ENCODE results near the gene TAOK2.

TAOK2 gene

DNA sequence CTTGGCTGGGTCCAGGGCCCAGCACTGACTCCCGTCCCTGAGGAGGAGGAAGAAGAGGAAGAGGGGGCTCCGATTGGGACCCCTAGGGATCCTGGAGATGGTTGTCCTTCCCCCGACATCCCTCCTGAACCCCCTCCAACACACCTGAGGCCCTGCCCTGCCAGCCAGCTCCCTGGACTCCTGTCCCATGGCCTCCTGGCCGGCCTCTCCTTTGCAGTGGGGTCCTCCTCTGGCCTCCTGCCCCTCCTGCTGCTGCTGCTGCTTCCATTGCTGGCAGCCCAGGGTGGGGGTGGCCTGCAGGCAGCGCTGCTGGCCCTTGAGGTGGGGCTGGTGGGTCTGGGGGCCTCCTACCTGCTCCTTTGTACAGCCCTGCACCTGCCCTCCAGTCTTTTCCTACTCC is 13.3 kb downstream of the TAOK2 start:
- no peak for DNase-seq (ENCODE audit: low read depth in 2 of 3, low spot score in 2 of 3)

DNA sequence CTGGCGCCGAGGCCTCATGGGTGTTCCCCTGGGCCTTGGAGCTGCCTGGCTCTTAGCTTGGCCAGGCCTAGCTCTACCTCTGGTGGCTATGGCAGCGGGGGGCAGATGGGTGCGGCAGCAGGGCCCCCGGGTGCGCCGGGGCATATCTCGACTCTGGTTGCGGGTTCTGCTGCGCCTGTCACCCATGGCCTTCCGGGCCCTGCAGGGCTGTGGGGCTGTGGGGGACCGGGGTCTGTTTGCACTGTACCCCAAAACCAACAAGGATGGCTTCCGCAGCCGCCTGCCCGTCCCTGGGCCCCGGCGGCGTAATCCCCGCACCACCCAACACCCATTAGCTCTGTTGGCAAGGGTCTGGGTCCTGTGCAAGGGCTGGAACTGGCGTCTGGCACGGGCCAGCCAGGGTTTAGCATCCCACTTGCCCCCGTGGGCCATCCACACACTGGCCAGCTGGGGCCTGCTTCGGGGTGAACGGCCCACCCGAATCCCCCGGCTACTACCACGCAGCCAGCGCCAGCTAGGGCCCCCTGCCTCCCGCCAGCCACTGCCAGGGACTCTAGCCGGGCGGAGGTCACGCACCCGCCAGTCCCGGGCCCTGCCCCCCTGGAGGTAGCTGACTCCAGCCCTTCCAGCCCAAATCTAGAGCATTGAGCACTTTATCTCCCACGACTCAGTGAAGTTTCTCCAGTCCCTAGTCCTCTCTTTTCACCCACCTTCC is 13.9 kb downstream of the TAOK2 start:
- no peak for DNase-seq (ENCODE audit: low read depth in 2 of 3, low spot score in 2 of 3)

DNA sequence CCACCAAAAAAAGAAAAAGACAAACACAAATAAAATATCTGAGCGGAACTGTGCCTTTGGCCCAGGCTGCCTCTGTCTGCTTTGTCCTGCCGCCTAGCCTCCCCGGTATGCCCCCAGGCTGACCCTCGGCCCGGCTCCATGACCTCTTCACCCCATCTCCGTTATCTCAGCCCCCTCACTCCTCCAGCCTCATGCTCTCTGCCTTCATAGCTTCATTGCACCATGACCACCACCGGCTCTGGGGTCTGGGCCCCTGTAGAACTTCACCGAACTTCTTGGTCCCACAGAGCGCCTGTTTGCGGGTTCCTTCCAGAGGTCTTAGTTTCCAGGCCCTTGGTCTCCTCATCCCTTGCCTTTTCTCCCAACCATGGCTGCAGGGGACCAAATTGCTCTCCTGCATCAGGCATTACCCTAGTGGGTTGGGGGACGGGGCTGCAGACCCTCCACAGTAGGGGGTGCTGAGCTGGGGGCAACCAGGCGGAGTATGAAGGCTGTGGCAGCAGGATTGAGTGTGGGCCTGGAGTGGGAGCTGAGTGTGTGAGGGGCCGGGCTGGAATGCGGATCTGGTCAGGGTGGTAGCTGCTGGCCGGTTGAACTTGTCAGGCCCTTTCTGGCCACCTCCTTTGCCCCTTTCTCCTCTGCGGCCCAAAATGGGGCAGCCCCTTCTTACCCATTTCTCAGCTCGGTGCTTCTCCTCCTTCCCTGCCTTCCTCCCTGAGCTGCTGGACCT is 14.8 kb downstream of the TAOK2 start:
- DNase-seq (ENCODE audit: low read depth in 2 of 3, low spot score in 2 of 3): no peak

DNA sequence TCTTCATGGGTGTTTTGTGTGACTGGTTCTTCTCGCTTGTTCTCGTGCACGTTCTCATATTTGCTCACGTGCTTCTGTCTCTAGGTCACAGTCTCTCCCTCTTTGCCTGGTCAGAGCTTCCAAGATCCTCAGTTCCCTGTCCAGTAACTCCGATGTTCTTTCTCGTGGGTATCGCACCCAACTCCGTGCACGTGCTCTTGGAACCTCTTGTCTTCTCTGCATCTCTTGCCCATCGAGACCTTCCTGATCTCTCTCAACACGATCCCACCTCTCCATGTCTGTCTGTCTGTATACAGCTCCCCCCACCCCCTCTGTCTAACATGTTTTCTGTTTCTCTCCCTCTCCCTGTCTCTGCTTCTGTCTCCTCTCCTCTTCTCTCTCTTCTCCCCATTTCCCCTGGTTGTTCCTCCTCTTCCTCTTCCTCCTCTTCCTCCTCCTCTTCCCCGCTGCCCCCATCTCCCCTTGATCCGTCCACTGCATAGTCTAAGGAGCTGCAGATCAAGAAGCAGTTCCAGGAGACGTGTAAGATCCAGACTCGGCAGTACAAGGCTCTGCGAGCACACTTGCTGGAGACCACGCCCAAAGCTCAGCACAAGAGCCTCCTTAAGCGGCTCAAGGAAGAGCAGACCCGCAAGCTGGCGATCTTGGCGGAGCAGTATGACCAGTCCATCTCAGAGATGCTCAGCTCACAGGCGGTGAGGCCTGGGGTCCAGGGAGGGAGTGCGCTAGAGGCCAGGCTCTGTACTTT is 15.6 kb downstream of the TAOK2 start:
- no peak for DNase-seq (ENCODE audit: low read depth in 2 of 3, low spot score in 2 of 3)

DNA sequence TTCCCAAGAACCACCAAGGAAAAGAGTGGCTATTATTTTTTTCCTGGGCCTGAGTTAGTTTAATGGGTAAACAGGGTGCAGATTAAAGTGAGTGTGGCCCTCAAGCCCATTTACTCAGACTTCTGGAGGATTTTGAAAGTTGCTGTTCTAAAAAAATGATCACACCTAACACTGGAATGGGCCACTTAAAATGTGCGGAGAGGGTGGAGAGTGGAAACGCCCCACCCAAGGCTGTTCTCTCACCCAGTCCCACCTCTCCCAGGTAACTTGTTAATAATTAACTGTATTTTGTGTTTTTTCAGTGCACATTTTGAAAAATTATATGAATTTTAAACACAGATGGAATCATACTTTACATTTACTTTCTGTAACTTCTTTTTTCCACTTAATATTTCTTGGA is 16.4 kb downstream of the TAOK2 start:
- DNase-seq (ENCODE audit: low read depth in 2 of 3, low spot score in 2 of 3): no peak

DNA sequence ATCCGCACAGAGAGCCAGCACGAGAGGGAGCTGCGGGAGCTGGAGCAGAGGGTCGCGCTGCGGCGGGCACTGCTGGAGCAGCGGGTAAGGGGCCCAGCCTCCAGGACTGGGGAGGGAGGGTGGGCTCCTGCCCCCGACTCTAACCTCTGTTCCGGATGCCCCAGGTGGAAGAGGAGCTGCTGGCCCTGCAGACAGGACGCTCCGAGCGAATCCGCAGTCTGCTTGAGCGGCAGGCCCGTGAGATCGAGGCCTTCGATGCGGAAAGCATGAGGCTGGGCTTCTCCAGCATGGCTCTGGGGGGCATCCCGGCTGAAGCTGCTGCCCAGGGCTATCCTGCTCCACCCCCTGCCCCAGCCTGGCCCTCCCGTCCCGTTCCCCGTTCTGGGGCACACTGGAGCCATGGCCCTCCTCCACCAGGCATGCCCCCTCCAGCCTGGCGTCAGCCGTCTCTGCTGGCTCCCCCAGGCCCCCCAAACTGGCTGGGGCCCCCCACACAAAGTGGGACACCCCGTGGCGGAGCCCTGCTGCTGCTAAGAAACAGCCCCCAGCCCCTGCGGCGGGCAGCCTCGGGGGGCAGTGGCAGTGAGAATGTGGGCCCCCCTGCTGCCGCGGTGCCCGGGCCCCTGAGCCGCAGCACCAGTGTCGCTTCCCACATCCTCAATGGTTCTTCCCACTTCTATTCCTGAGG is 17.4 kb downstream of the TAOK2 start:
- no peak for DNase-seq (ENCODE audit: low read depth in 2 of 3, low spot score in 2 of 3)

DNA sequence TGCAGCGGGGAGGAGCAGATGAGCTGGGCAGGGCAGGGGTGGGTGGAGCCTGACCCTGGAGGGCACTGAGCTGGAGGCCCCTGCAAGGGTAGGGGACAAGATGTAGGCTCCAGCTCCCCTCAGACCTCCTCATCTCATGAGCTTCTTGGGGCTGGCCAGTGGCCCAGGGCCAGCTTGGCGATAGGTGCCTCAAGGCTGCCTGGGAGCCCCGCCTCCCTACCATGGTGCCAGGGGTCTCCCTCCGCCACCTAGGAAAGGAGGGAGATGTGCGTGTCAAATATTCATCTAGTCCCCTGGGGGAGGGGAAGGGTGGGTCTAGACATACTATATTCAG is 17.9 kb downstream of the TAOK2 start:
- no peak for DNase-seq (ENCODE audit: low read depth in 2 of 3, low spot score in 2 of 3)

DNA sequence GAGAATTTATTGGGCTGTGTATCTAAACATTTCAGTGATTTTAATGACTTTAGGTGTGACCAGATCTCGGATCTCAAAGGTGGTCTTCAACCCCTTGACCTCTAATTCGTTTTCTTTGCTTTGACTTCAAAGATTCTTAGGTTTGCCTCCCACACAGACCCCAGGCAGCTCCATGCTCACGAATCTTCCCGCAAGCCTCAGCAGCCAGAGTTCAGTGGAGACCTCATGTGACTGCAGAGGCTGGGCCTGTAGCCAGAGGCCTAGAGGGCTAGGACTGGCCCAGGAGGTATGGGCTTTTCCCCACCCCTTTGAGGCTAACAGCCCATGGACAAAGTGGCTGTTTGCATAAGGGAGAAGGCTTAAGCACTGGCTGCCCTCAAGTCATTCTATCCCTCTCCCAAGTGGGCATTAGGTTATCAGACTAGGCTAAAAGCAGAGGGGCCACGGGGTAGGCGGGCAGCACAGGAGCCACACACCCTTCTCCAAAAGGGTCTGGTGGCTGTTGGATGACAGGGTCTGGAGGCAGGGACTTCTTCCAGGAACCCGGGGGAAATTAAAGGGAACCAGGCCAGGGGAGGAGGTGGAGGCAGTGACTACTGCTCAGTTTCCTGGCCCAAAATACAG is 18.8 kb downstream of the TAOK2 start:
- DNase-seq (ENCODE audit: low read depth in 2 of 3, low spot score in 2 of 3): no peak

DNA sequence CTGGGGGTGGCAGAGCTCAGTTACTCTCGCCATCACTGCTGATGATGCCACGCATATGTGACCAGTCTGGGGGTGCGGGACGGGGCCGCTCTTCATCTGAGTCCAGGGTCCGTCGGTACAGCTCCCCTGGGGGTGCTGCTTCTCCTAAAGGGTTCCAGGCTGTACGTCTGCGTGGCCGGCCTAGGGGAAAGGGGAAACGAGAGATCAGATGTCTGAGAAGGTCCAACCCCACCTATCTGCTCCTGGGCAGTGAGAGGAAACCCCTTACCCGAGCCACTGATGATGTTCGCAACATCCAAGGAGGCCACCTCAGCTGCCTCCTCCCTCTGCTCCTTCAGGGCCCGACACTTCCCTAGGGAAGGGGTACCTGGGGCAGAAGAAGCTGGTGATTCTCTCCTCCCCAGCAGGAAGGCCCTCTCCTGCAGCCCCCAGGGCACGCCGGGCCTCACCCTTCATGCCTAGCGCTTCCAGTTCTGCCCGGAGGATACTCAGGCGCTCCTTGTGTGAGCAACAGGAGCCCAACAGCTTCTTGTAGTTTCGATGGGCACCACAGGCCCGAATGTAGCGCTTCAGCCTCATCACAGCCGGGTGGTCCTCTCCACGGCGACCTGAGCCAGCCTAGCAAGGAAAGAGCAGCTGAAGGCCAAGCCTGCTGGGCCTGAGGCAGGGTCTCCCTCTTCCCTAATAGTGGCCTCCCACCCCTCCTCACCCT is 19.7 kb downstream of the TAOK2 start:
- no peak for DNase-seq (ENCODE audit: low read depth in 2 of 3, low spot score in 2 of 3)

DNA sequence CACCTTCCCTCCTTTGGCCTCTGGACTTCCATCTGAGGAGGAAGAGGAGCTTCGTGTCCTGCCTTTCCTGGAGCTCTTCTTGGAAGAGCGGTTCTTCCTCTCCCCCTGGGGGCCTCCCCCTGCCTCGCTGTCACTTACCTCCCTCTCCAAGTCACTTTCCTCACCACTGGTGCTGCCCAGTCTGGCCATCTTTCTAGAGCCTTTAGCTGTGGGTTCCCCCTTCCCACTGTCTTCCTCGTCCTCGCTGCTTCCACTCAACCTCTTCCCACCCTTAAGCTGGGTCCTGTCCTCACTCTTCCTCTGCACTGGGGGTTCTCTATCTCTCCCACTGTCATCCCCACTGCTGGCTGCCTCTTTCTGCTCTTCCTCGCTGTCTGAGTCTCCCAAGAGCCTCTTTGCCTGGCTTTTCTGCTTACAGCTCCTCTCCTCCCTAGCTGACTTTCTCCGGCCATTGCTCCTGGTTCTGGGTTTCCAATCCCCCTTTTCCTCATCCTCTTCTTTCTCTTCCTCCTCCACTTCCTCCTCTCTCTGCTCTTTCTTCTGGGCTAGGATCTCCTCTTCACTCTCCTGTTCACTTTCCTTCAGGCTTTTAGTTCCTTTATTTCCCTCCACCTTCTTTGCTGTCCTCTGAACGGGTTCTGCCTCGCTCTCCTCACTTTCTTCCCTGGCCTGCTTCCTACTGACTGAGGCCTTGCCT is 20.4 kb downstream of the TAOK2 start:
- DNase-seq (ENCODE audit: low read depth in 2 of 3, low spot score in 2 of 3): no peak

DNA sequence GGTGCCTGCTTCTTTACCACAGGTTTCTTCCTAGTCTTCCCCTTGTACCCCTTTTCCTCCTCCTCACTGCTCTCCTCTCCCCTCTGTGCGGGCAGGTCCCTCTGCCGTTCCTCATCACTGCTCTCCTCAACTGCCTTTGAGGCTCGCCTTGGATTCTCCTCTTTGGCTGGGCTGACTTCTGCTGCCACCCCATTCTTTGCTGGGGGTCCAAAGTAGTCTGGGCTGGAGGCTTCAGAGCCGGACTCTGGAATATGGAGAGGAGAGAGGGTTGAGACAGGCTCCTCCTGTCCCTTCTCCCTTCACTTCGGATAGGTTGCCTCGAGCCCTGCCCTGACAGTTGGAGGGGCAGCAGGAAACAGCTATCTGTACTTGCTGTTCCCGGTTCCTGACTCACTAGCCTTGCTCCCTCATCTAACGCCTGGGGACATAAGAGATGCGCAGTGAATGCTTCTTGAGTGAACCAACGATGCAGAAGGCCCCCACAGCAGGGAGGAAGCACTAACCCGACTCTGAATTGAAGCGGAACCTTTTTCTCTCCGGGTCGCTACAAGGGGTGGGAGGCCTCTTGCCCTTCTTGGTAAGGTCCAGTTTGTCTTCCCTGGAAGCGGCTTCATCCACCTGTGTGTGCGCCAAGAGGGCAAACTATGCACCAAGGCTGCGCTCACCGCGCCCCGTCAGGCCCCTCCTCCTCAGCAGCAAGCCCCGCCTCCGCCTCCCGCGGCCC is 21.1 kb downstream of the TAOK2 start:
- DNase-seq (ENCODE audit: low read depth in 2 of 3, low spot score in 2 of 3): peak in 1 of 3 experiments; percentile 53

DNA sequence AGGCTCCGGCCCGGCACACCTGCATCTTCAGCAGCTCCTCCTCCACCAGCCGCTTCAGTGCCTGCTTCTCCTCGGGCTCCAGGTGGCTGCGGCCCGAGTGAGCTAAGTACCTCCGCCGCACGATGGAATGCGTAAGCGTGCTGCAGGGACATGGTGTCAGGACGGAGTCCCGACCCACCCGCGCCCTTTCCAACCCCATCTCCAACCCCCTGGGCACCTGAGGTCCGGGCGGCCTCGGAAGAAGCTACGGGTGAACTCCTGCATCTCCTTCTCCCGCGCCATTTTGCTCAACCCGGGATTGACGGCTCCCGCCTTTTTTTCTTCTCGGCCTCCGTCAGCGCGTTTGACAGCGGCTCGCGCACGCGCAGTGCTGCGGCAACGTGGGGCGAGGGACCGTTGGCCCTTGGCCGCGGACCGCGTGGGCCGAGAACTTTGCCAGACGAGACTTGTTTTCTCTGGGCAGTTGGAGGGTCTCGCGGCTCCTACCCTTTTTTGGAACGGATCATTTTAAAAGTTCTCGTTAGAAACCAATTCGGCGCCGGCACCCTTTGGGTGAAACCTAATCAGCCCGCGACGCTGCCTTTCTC is 21.7 kb downstream of the TAOK2 start, which contains the start of gene HIRIP3:
HIRIP3 (minus strand) TSS at position 294 of the 587 bp plus-strand sequence; CDS start at position 282, 12 bp downstream.
- DNase-seq (ENCODE audit: low read depth in 2 of 3, low spot score in 2 of 3): peak; percentile 66 to 83 (median 70)

DNA sequence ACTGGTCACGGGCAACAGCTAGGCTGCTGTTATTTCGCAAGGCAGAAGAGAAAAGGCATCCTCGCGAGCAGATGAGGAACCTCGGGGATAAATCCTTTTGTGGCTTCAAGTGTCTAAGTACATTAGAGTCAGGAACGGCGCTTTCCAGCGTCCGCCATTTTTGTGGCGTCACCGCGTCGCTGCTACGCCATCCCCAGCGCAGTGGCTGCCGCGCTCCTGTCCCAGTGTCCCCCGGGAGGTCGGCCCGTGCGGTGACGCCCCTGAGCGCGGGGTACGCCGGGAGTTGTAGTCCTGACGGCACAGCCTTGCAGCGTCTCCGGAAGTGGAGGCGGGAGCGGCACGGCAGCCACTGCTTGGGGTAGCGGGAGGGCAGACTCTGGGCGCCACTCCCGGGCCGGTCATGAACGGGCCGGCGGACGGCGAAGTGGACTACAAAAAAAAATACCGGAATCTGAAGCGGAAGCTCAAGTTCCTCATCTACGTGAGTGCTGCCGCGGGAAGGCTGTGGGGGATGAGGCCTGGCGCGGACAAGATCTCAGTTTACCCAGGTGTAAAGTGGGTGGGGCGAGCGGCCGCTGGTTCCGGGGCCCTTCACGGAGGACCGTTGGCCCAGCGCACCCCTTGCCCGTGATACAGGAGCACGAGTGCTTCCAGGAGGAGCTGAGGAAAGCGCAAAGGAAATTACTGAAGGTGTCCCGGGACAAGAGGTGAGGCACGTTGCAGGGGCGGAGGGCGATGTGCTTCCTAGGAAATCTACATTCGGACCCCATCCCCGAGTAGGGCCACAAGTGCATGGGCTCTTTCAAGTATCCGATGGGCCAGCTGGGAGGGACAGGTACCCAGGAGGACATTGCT is 22.5 kb downstream of the TAOK2 start, which contains the start of gene INO80E:
INO80E (plus strand) TSS at position 331 of the 855 bp plus-strand sequence; CDS start at position 401, 70 bp downstream.
- peak; percentile 92 to 98 (median 97) for DNase-seq (ENCODE audit: low read depth in 2 of 3, low spot score in 2 of 3)

DNA sequence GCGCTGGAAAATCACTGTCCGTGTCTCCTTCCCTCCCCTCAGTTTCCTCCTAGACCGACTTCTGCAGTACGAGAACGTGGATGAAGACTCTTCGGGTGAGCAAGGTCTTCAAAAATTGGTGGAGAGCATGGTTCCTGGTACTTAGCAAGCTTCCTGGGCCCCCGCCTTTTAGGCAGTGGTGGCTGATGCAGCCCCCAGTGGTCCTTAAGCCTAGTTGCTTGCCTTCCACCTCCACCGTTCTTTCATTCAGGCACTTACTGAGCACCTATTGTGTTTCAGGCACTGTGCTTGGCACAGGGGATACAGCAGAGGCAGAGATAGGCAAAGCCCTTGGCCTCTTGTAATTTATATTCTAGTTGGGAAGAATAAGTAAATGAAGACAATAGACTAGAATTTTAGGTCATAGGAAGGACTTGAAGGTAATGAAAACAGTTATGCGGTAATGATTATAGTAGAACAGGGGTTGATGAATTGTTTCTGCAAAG is 23.1 kb downstream of the TAOK2 start:
- no peak for DNase-seq (ENCODE audit: low read depth in 2 of 3, low spot score in 2 of 3)

DNA sequence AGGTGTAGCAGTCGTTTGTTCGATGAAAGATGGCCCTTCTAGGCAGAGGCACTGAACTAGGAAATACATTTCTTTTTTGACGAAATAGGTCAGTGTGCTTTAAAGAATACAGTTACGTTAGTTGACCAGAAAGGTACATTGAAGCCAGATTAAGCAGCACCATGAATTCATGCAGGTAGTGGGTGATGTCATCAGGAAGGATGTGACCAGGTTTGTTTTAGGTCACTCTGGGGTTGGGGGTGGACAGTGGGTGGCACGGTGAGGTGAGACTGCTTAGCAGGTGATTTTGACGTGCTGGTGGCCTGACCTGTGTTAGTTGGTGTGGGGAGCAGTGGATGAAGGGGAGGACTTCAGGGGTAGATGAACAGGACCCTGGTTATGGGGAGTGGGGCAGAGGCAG is 25.9 kb downstream of the TAOK2 start:
- DNase-seq (ENCODE audit: low read depth in 2 of 3, low spot score in 2 of 3): no peak

DNA sequence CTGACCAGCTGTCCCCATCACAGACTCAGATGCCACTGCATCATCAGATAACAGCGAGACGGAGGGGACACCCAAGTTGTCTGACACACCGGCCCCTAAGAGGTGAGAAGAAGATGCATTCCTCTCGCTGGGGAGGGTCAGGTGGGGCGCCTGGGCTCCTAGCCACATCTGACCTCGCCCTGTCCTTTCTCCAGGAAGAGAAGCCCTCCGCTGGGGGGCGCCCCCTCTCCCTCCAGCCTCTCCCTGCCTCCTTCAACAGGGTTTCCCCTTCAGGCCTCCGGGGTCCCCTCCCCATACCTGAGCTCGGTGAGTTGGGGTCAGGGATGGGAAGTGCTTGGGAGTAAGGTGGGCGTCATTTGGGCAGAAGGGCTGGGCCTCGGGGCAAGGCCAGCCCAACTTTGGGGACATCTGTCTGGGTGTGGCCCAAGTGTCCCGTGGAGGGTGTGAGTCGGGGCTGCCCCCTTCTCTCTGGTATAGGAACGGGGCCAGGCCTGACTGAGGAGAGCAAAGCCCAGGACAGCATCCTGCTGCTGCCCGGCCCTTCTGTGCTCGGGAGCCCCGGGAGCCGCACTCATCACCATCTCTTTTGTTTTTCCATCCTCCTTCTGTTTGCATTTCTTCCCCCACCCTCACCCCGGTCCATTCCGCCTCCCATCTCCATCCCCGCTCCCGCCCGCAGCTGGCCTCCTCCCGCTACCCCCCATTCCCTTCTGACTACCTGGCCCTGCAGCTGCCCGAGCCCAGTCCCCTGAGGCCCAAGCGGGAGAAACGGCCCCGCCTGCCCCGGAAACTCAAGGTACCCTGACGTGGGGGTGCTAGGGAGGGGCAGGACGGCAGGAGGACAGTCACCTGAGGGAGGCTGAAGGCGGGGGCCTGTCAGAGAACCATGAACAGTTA is 27.3 kb downstream of the TAOK2 start:
- no peak for DNase-seq (ENCODE audit: low read depth in 2 of 3, low spot score in 2 of 3)

Measured in activated CD8-positive, alpha-beta memory T cell treated with anti-CD3 and anti-CD28 coated beads for 48 hours (primary cell).